ENCODE results near the gene MGST3.
"Not testable (repeated sequence)": the region's sequence is repeated elsewhere in the genome, so short reads cannot be mapped to it uniquely, and the experiment has no call there.

Gene MGST3

GRCh38 chr1:165701922-165702321 is 70.9 kb downstream of the MGST3 start:
- DNase-seq: not testable (repeated sequence)

- no peak for DNase-seq
Observed at GRCh38 chr1:165703648-165704047, 72.6 kb downstream of the MGST3 start.

Measured in NCI-H1105 (cell line).